Measurements from ENCODE around the gene G6PD. TPM values are rescaled to one million over a fixed set of nuclear protein-coding genes. Genes with fewer than 3 reads are reported as not detected.
"Not testable (repeated sequence)": the region's sequence is repeated elsewhere in the genome, so short reads cannot be mapped to it uniquely, and the experiment has no call there.

Gene G6PD
- total RNA-seq, 1 donor from 2014 or later, result 57.9 TPM

DNA sequence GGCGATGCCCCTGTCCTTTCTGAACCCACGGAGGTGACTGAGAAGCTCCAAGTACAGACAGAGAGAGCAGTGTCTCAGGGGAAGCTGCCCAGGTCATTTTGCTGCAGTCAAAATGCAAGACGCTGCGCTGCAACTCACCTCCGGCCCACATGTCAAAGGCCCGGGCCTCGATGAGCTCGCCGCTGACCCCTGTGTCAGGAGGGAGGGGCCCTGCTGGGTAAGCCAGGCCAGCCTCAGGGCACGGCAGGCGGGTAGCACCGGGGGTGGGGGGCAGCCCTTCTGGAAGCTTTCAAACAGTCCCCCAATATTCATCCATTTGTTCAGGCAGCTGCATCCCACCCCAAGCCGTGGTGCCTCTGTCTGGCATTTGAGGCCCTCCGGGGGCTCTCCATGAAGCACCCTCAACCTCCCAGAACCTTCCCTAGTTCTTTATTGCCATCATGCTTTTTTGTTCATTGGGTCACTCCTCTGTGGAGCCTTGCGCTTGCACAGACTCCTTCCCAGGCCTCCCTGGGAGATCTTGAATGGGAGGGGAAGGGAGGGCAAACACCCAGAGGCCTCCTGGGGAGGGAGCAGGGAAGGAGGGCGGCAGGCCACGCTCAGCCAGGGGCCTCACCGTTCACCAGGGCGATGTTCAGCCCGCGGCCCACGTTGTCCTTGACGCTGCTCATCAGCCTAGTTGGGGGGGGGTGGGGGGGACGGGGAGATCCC is 38.8 kb downstream of the G6PD start:
- peaks cover 14% of the 10 kb centered on the region for H3K36me3 Mint-ChIP-seq
- H3K27ac Mint-ChIP-seq, result no peak overlapping the region
- no peaks in the 10 kb centered on the region for H3K27me3 Mint-ChIP-seq
- H3K4me1 Mint-ChIP-seq (ENCODE audit: unreplicated experiment), result no peaks in the 10 kb centered on the region
- TF ChIP-seq, protein P1, sequence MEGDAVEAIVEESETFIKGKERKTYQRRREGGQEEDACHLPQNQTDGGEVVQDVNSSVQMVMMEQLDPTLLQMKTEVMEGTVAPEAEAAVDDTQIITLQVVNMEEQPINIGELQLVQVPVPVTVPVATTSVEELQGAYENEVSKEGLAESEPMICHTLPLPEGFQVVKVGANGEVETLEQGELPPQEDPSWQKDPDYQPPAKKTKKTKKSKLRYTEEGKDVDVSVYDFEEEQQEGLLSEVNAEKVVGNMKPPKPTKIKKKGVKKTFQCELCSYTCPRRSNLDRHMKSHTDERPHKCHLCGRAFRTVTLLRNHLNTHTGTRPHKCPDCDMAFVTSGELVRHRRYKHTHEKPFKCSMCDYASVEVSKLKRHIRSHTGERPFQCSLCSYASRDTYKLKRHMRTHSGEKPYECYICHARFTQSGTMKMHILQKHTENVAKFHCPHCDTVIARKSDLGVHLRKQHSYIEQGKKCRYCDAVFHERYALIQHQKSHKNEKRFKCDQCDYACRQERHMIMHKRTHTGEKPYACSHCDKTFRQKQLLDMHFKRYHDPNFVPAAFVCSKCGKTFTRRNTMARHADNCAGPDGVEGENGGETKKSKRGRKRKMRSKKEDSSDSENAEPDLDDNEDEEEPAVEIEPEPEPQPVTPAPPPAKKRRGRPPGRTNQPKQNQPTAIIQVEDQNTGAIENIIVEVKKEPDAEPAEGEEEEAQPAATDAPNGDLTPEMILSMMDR (conservative IDR thresholded peaks at IDR 0.05), result no peak
- no peak for DNase-seq (ENCODE audit: extremely low spot score, unreplicated experiment)
- H3K9me3 Mint-ChIP-seq, result no peaks in the 10 kb centered on the region
- no peak overlapping the region for H3K4me3 Mint-ChIP-seq

DNA sequence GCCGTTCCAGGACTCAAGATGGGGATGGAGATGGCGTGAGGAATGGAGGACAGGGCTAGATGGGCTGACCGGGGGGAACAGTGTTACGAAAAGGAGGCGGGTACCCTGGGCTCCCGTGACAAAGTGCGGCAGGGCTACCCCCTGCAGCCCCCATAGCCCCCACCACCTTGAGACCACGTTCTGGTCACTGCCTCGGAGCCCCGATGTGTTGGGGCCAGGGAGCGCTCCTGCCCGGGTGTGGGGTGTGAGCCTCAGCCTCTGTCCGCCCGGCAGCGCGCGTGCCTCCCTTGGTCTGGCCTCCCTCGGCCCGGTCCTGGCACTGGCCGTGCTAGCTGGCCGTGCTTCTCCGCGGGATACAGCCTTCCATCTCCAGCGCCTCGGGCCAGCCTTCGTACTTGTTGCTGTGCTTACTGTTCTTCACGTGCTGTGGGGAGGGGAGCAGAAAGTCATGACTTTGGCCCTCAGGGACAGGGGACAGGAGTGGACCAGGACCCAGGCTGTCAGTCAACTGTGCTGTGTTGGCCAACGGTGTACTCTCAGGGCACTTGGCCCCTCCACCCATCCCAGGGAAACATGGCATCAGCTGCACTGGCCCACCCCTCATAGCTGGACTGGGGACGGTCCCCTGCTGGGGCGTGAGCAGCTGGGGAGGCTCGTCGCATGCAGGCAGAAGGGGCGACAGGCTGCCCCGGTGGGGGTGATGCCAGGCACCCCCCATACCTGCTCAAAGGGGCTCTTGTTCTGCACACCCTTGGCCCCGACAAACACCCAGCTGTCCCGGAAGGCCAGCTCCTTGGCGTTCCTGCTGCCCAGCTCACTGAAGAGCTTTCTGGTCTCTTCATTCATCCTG is 39.9 kb downstream of the G6PD start:
- H3K27me3 Mint-ChIP-seq, result no peaks in the 10 kb centered on the region
- H3K4me3 Mint-ChIP-seq, result no peak overlapping the region
- TF ChIP-seq, protein P1 (conservative IDR thresholded peaks at IDR 0.05), result no peak
- no peak overlapping the region for H3K27ac Mint-ChIP-seq
- H3K9me3 Mint-ChIP-seq, result no peaks in the 10 kb centered on the region
- no peaks in the 10 kb centered on the region for H3K4me1 Mint-ChIP-seq (ENCODE audit: unreplicated experiment)
- peaks cover 14% of the 10 kb centered on the region for H3K36me3 Mint-ChIP-seq
- DNase-seq (ENCODE audit: extremely low spot score, unreplicated experiment), result no peak

DNA sequence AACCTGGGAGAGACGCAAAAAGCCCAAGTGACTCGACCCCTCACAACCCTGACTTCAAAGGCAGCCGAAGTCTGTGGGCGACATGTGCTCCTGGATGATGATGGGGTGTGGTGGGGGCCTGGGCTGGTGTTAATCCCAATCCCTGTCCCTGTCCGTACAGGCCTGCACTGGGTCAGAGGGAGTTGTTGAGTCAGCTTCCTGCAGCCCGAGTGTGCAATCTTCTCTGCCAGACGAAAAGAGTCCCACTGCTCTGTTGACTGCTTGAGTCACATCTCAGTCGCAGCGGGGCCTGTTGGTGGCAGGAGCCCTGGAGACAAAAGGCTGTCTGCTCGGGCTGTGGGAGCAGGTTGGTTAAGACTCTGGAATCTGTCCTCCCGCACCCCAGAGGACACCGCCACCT is 40.9 kb downstream of the G6PD start:
- no peaks in the 10 kb centered on the region for H3K27me3 Mint-ChIP-seq
- no peak overlapping the region for H3K27ac Mint-ChIP-seq
- no peaks in the 10 kb centered on the region for H3K4me1 Mint-ChIP-seq (ENCODE audit: unreplicated experiment)
- H3K9me3 Mint-ChIP-seq, result no peaks in the 10 kb centered on the region
- TF ChIP-seq, protein P1 (conservative IDR thresholded peaks at IDR 0.05), result no peak
- no peak for DNase-seq (ENCODE audit: extremely low spot score, unreplicated experiment)
- H3K4me3 Mint-ChIP-seq, result no peak overlapping the region
- peaks cover 14% of the 10 kb centered on the region for H3K36me3 Mint-ChIP-seq

DNA sequence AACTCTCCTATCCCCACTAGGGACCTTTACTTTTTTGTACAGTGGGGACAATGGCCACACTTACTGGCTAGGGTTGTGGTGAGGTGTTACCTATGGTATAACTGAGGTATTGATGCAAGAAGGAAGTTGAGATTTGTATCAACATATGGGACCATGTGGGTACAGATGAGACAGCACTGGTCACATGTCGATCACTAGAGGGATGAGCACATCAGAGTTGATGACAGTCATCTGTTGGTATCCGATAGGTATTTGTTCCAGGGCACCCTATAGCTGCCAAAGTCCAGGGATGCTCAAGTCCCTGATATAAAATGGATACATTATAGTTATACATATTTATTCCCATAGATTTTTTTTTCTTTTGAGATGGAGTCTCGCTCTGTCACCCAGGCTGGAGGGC is 43.7 kb downstream of the G6PD start:
- TF ChIP-seq, protein P1 (conservative IDR thresholded peaks at IDR 0.05), result no peak
- Mint-ChIP-seq H3K4me1 (ENCODE audit: unreplicated experiment) (no peaks in the 10 kb centered on the region), H3K36me3 (no peaks in the 10 kb centered on the region)

DNA sequence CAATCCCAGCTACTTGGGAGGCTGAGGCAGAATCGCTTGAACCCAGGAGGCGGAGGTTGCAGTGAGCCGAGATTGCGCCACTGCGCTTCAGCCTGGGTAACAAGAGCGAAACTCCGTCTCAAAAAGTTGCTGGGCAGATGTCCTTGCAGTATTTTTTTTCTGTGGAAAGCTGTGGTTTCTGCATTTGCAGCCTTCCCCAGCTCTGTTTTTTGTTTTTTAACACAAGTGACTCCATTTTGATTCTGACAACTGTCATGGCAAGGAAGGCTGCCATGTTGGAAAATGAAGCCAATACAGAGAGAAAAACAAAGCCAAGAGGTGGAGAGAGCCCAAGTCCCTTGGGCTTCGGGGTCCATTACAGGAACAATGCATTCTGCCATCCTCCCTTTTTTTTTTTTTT is 44.5 kb downstream of the G6PD start:
- no peak overlapping the region for H3K4me3 Mint-ChIP-seq
- no peaks in the 10 kb centered on the region for H3K9me3 Mint-ChIP-seq
- H3K27me3 Mint-ChIP-seq, result no peaks in the 10 kb centered on the region
- H3K27ac Mint-ChIP-seq, result no peak overlapping the region
- TF ChIP-seq, protein P1 (conservative IDR thresholded peaks at IDR 0.05), result no peak
- H3K36me3 Mint-ChIP-seq, result no peaks in the 10 kb centered on the region
- DNase-seq (ENCODE audit: extremely low spot score, unreplicated experiment), result no peak
- H3K4me1 Mint-ChIP-seq (ENCODE audit: unreplicated experiment), result no peaks in the 10 kb centered on the region

More for the DNA sequence above, 43.7 kb downstream of the G6PD start:
- no peaks in the 10 kb centered on the region for H3K27me3 Mint-ChIP-seq
- no peaks in the 10 kb centered on the region for H3K9me3 Mint-ChIP-seq
- no peak overlapping the region for H3K4me3 Mint-ChIP-seq
- no peak overlapping the region for H3K27ac Mint-ChIP-seq
- DNase-seq (ENCODE audit: extremely low spot score, unreplicated experiment), result no peak

DNA sequence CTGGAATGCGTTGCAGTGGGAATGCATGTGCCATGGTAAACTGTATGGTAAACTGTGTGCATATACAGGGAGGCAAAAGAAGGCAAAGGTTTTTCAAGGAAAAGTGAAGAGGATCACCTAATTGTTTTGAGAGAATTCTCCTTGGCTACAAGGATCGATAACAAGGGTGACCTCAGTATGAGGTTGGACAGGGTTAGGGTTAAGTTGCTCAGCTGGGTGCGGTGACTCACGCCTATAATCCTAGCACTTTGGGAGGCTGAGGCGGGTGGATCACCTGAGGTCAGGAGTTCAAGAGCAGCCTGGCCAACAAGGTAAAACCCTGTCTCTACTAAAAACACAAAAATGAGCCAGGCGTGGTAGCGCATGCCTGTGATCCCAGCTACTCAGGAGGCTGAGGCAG is 45.2 kb downstream of the G6PD start:
- not testable (repeated sequence) for H3K9me3 Mint-ChIP-seq; H3K27ac Mint-ChIP-seq; H3K4me1 Mint-ChIP-seq (ENCODE audit: unreplicated experiment); DNase-seq (ENCODE audit: extremely low spot score, unreplicated experiment); H3K36me3 Mint-ChIP-seq; H3K27me3 Mint-ChIP-seq; H3K4me3 Mint-ChIP-seq

DNA sequence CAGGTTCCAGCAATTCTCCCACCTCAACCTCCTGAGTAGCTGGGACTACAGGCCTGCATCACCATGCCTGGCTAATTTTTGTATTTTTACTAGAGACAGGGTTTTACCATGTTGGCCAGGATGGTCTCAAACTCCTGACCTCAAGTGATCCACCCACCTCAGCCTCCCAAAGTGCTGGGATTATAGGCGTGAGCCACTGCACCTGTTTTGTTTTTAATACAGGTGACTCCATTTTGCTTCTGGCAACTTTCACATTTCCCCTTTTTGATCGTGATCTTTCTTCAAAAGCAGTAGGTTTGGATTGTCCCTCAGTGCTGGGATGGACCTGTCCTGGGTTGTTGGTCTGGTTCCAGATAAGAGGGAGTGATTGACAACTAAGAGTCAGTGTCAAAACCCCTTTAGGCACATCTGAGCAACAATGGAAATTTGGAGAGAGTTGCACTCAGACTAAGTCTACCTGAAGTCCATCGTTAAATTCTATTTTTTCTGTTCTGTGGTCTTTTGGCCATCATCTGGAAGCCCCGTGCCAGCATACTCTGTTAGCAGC is 50.0 kb downstream of the G6PD start:
- H3K27me3 Mint-ChIP-seq; H3K9me3 Mint-ChIP-seq; H3K36me3 Mint-ChIP-seq; H3K4me1 Mint-ChIP-seq (ENCODE audit: unreplicated experiment); H3K4me3 Mint-ChIP-seq; H3K27ac Mint-ChIP-seq; DNase-seq (ENCODE audit: extremely low spot score, unreplicated experiment): not testable (repeated sequence)
